Suppressor macrophage treated with lipopolysaccharide for 1 hour (primary cell): ENCODE data around the gene BEND4.
"Not testable (repeated sequence)": the region's sequence is repeated elsewhere in the genome, so short reads cannot be mapped to it uniquely, and the experiment has no call there.

Source experiments
- DNase-seq, 3 donors: peaks; one replicate each; pipeline ENCODE4 v3.0.0-alpha.2; 2020 to 2022

BEND4 gene

GRCh38 chr4:42152507-42153504, at the start of gene BEND4:
Gene BEND4, minus strand, starts transcription at chr4:42152655. Its CDS starts 512 bp downstream, at chr4:42152143.
- peak in 2 of 3 donors; percentile 15 to 22 for DNase-seq

GRCh38 chr4:42197341-42197740, 44.9 kb upstream of the BEND4 start:
- DNase-seq = no peak

- no peak for DNase-seq
These were observed 20.5 kb upstream of the BEND4 start for GRCh38 chr4:42172921-42173320.

- no peak for DNase-seq
These were observed 19.8 kb upstream of the BEND4 start for GRCh38 chr4:42172128-42172790.

- no peak for DNase-seq
These were observed 15.3 kb upstream of the BEND4 start for GRCh38 chr4:42167709-42168108.

- DNase-seq = not testable (repeated sequence)
These were observed 13.7 kb upstream of the BEND4 start for GRCh38 chr4:42166186-42166585.

- no peak for DNase-seq
These were observed 7.0 kb upstream of the BEND4 start for GRCh38 chr4:42159271-42160001.

GRCh38 chr4:42151568-42152506, 618 bp downstream of the BEND4 start:
- DNase-seq = peak in 2 of 3 donors; percentile 34 to 59

GRCh38 chr4:42150653-42151567, 1.5 kb downstream of the BEND4 start:
- DNase-seq = peak in 2 of 3 donors; percentile 18 to 19

GRCh38 chr4:42149004-42149403, 3.5 kb downstream of the BEND4 start:
- no peak for DNase-seq

GRCh38 chr4:42148425-42148824, 4.0 kb downstream of the BEND4 start:
- DNase-seq = no peak

- DNase-seq = peak in 2 of 3 donors; percentile 18 to 37
These were observed 8.4 kb downstream of the BEND4 start for GRCh38 chr4:42144028-42144427.

- DNase-seq = no peak
These were observed 9.9 kb downstream of the BEND4 start for GRCh38 chr4:42142591-42142990.

GRCh38 chr4:42136371-42136770, 16.1 kb downstream of the BEND4 start:
- no peak for DNase-seq

- DNase-seq = no peak
These were observed 19.4 kb downstream of the BEND4 start for GRCh38 chr4:42133006-42133405.

GRCh38 chr4:42132099-42132498, 20.4 kb downstream of the BEND4 start:
- no peak for DNase-seq

- no peak for DNase-seq
These were observed 29.3 kb downstream of the BEND4 start for GRCh38 chr4:42123071-42123644.

GRCh38 chr4:42122237-42122636, 30.2 kb downstream of the BEND4 start:
- no peak for DNase-seq

GRCh38 chr4:42119886-42120285, 32.6 kb downstream of the BEND4 start:
- DNase-seq = no peak

- no peak for DNase-seq
These were observed 39.6 kb downstream of the BEND4 start for GRCh38 chr4:42112846-42113245.
